ENCODE results near the gene NTM. TPM values are rescaled to one million over a fixed set of nuclear protein-coding genes. Genes with fewer than 3 reads are reported as not detected.
A peak's percentile ranks its signal among the peaks of the same experiment; 100 is the strongest.

Gene NTM
- polyA plus RNA-seq, 1 donor: 44.4 TPM

GRCh38 chr11:131824771-131825170 lies 454.4 kb downstream of the NTM start:
- DNase-seq: no peak

GRCh38 chr11:131827430-131827829 lies 457.0 kb downstream of the NTM start:
- DNase-seq: no peak

- DNase-seq: no peak
These were observed 459.3 kb downstream of the NTM start for GRCh38 chr11:131829725-131830124.

- no peak for DNase-seq
These were observed 461.7 kb downstream of the NTM start for GRCh38 chr11:131832079-131832478.

GRCh38 chr11:131833366-131833765 lies 463.0 kb downstream of the NTM start:
- DNase-seq: no peak

GRCh38 chr11:131837562-131837961 lies 467.1 kb downstream of the NTM start:
- DNase-seq: no peak

GRCh38 chr11:131838016-131838415 lies 467.6 kb downstream of the NTM start:
- no peak for DNase-seq

- no peak for DNase-seq
These were observed 468.9 kb downstream of the NTM start for GRCh38 chr11:131839326-131839725.

GRCh38 chr11:131840545-131840944 lies 470.1 kb downstream of the NTM start:
- DNase-seq: no peak

- DNase-seq: no peak
These were observed 470.6 kb downstream of the NTM start for GRCh38 chr11:131841028-131841427.

GRCh38 chr11:131841925-131842635 lies 471.7 kb downstream of the NTM start:
- DNase-seq: no peak

- DNase-seq: no peak
These were observed 474.8 kb downstream of the NTM start for GRCh38 chr11:131845255-131845654.

GRCh38 chr11:131849485-131849884 lies 479.1 kb downstream of the NTM start:
- no peak for DNase-seq

- DNase-seq: no peak
These were observed 480.1 kb downstream of the NTM start for GRCh38 chr11:131850507-131850906.

- DNase-seq: no peak
These were observed 481.7 kb downstream of the NTM start for GRCh38 chr11:131851964-131852755.

- DNase-seq: no peak
These were observed 482.3 kb downstream of the NTM start for GRCh38 chr11:131852757-131853156.

GRCh38 chr11:131854391-131854790 lies 484.0 kb downstream of the NTM start:
- DNase-seq: no peak

- no peak for DNase-seq
These were observed 484.9 kb downstream of the NTM start for GRCh38 chr11:131855320-131855719.

GRCh38 chr11:131857246-131857645 lies 486.8 kb downstream of the NTM start:
- DNase-seq: no peak

- peak; percentile 30 for DNase-seq
These were observed 488.1 kb downstream of the NTM start for GRCh38 chr11:131858505-131858904.

- no peak for DNase-seq
These were observed 489.3 kb downstream of the NTM start for GRCh38 chr11:131859538-131860210.

GRCh38 chr11:131864228-131864627 lies 493.8 kb downstream of the NTM start:
- DNase-seq: no peak

GRCh38 chr11:131865860-131866259 lies 495.4 kb downstream of the NTM start:
- DNase-seq: no peak
